Lower leg skin (tissue), 4 donors: ENCODE measurements around the gene ORC4. TPM values are rescaled to one million over a fixed set of nuclear protein-coding genes. Genes with fewer than 3 reads are reported as not detected.

Experiments
- DNase-seq, 2 donors: peaks; one replicate each; pipeline ENCODE4 v3.0.0-alpha.2; 2019; ENCODE audit warnings: low spot score in 2 of 2
- H3K4me3 ChIP-seq: fragments of 200-600 bp; sonication (generic); 2 replicates; pipeline ENCODE4 v1.5.1; 2017; ENCODE audit warnings: mild to moderate bottlenecking, low read depth; ENCODE audit not compliant: poor library complexity, severe bottlenecking
- POLR2A ChIP-seq, 2 donors: fragments of 450-650 bp; IDR thresholded peaks; one replicate each; pipeline ENCODE4 v1.6.1; 2016 to 2017; ENCODE audit warnings: antibody characterized with exemption in 2 of 2, mild to moderate bottlenecking in 1 of 2, moderate library complexity in 1 of 2
- WGBS, 2 donors: methylation state at CpG; one replicate each; pipeline ENCODE4 v1.1.5; 2018; 5-methylcytosine and 5-hydroxymethylcytosine counted together
- intact Hi-C: fragments of 100-400 bp; cut with DNase I; formaldehyde crosslinking; loops from one replicate; pipeline ENCODE4 v1.15.0; 2023; ENCODE audit warnings: low total_unique reads
- total RNA-seq, 4 donors: library from RNA; depleted of rRNA; stranded (reverse); fragments of >200 nt; gene quantifications; one replicate each; pipeline ENCODE4 v1.1.0, GENCODE V29; 2016
- TF ChIP-seq, protein P1 (sequence below), 3 donors: fragments of 450-650 bp; IDR thresholded peaks; one replicate each; pipeline ENCODE4 v1.5.1; 2016; ENCODE audit warnings: antibody characterized with exemption in 3 of 3, mild to moderate bottlenecking in 3 of 3, moderate library complexity in 2 of 3

Gene ORC4
- total RNA-seq, 4 donors from 2014 or later = 21.6 to 59.4 (median 38.8) TPM

DNA sequence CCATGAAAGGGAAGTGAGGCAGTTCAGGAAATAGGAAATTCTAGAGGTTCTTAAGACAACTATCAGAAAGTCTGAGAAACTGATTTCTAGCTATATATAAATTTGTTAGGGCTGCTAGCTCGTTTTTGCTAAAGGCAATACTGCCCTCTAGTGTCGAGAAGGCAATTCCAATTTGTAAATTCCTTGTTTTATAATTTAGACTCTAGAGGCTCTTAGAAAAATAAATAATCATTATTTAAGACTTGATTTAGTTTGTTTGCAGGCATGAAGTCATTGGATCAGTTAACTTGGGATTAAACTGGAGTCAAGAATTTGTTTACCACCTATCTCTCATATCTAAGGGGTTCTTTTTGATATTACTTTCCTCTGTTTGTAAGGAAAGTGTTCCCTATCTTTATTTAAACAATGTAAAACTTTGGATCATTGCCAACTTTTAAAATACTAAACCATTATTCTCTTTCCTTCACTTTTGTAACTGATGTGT, 109.5 kb downstream of the ORC4 start:
- no peak overlapping the region for H3K4me3 ChIP-seq
- intact Hi-C loops = loop anchor here (10.0 kb wide), 1 partner anchor 826 kb away; no protein-coding TSS in a partner anchor
- TF ChIP-seq, protein P1, sequence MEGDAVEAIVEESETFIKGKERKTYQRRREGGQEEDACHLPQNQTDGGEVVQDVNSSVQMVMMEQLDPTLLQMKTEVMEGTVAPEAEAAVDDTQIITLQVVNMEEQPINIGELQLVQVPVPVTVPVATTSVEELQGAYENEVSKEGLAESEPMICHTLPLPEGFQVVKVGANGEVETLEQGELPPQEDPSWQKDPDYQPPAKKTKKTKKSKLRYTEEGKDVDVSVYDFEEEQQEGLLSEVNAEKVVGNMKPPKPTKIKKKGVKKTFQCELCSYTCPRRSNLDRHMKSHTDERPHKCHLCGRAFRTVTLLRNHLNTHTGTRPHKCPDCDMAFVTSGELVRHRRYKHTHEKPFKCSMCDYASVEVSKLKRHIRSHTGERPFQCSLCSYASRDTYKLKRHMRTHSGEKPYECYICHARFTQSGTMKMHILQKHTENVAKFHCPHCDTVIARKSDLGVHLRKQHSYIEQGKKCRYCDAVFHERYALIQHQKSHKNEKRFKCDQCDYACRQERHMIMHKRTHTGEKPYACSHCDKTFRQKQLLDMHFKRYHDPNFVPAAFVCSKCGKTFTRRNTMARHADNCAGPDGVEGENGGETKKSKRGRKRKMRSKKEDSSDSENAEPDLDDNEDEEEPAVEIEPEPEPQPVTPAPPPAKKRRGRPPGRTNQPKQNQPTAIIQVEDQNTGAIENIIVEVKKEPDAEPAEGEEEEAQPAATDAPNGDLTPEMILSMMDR (IDR thresholded peaks at IDR 0.05) = peak in 1 of 3 donors; percentile 44
- no peak for TF ChIP-seq POLR2A (IDR thresholded peaks at IDR 0.05)
- peak in 1 of 2 donors; percentile 18 for DNase-seq
- WGBS, 2 donors = 0 to 1% methylated on average over 2 of the region's 2 CpGs

DNA sequence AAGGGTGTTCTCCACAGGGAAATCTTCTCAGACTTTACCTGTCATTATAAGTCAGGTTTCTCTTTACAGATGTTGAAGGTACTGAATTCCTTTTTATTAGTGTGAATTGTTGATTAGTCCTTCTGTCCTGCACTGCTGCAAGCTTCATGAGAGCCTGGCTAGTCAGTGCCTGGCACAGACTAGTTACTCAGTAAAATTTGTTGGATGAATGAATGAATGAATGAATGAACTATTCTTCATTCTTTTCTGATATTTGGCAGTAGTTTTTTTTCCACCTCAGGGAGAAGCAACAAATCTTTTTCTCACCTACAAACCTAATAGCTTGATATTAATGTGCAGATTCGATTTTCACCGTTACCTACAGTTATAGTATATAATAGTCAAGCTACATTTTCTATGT, 111.4 kb downstream of the ORC4 start:
- intact Hi-C loops = no loop called here
- no peak overlapping the region for H3K4me3 ChIP-seq
- TF ChIP-seq, protein P1 (IDR thresholded peaks at IDR 0.05) = no peak
- no peak for TF ChIP-seq POLR2A (IDR thresholded peaks at IDR 0.05)
- no peak for DNase-seq
- 94% methylated on average over 2 of the region's 2 CpGs for WGBS, 2 donors

DNA sequence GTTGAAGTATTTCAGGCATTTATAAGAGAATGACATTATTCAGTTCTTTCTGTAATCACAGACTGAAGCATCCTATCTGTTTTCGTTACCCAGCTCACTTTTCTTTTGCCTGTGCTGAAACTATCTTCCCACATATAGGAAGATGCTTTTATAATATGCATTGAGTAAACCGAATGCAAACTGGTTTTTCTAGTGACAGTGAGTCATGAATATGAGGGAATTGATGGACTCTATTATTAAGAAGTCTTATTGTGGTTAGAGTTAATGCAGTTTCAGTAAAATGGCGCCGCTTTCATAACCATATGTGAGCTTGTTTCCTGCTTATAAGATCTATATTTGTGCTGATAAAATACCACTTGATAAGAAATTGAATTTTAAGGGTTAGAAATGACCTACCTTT, 116.5 kb downstream of the ORC4 start:
- intact Hi-C loops = no loop called here
- no peak for DNase-seq

DNA sequence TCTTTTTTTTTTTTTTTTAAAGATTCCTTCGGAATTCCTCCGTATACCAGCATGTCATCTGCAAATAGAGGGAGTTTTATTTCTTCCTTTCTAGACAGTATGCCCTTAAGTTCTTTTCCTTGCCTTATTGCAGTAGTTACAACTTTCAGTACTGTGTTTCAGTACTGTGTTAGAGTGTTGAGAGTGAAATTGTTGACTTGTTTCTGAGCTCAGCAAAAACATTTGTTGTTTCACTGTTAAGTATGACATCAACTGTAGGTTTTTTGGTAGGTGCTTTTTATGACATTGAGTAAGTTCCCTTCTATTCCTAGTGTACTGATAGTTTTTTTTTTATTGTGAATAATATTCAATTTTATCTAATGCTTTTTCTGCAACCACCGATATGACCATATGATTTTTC, 131.9 kb downstream of the ORC4 start:
- TF ChIP-seq, protein P1 (IDR thresholded peaks at IDR 0.05) = no peak
- no peak for TF ChIP-seq POLR2A (IDR thresholded peaks at IDR 0.05)
- intact Hi-C loops = no loop called here
- DNase-seq = no peak
- no peak overlapping the region for H3K4me3 ChIP-seq
- 48 to 49% methylated on average over 3 of the region's 3 CpGs for WGBS, 2 donors

More for the DNA sequence above, 116.5 kb downstream of the ORC4 start:
- no peak for TF ChIP-seq POLR2A (IDR thresholded peaks at IDR 0.05)
- TF ChIP-seq, protein P1 (IDR thresholded peaks at IDR 0.05) = no peak
- H3K4me3 ChIP-seq = no peak overlapping the region
- 65 to 78% methylated on average over 4 of the region's 4 CpGs for WGBS, 2 donors

DNA sequence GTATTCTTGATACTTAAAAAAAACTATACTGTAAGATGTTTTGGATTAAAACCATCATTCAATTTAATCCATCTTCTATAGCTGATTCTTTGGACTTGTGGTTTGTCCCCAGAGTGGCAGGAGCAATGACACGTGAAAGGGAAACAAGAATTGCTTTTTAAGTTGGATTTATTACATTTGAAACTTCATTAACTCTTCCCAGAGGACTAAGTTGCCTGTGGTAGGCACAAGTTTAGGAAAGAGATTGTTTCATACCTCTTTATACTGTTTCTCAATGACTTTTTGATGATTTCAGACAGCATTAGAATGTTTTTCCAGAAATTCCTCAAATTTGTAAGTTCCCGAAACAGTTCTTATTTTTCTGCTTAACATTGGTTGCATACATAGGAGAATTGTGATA, 134.4 kb downstream of the ORC4 start:
- TF ChIP-seq, protein P1 (IDR thresholded peaks at IDR 0.05) = no peak
- TF ChIP-seq POLR2A (IDR thresholded peaks at IDR 0.05) = no peak
- DNase-seq = no peak
- intact Hi-C loops = no loop called here
- WGBS, 2 donors = 70 to 75% methylated on average over 2 of the region's 2 CpGs
- H3K4me3 ChIP-seq = no peak overlapping the region

DNA sequence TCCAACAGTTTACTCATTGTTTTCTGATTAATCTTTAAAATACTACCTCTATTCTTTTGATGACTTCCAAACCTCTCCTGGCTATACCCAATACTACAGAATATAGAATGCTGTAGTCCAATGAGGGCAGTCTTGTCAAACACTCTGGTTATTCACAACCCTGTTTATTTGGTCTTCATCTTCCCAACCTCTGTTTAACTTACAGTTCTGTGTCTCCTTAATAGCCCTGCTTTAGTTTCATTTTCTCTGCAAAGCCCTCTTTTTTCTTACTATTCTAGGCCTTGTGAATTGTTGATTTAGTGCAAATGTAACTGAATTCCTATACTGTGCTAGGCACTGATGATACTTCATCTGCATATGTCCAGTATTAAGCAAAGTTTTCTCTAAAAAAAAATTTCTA, 135.7 kb downstream of the ORC4 start:
- DNase-seq = no peak

More for the DNA sequence above, 135.7 kb downstream of the ORC4 start:
- no peak overlapping the region for H3K4me3 ChIP-seq
- intact Hi-C loops = no loop called here
- no peak for TF ChIP-seq POLR2A (IDR thresholded peaks at IDR 0.05)
- TF ChIP-seq, protein P1 (IDR thresholded peaks at IDR 0.05) = no peak
